A549 treated with AZD9567 at 1 μM for 4 hours (cell line): ENCODE measurements around the gene NR1I3. TPM values are rescaled to one million over a fixed set of nuclear protein-coding genes. Genes with fewer than 3 reads are reported as not detected.

Experiments used
- total RNA-seq: library from RNA; stranded (reverse); fragments of 200-300 nt; extraction: Qiagen RNA extraction; gene quantifications from 5 replicates; pipeline ENCODE4 v1.2.3, GENCODE V29; 2022; ENCODE audit not compliant: insufficient read depth

The NR1I3 gene
- 0.07 TPM in 1 of 5 replicates, not detected in the others for total RNA-seq

GRCh38 chr1:161238039-161238473 lies at the start of gene NR1I3:
Gene NR1I3 (minus strand): TSS chr1:161238203. CDS start chr1:161236565, 1,638 bp downstream.

GRCh38 chr1:161258439-161259344 lies 20.7 kb upstream of the NR1I3 start, which contains the start of gene PCP4L1:
Gene PCP4L1 (plus strand): TSS chr1:161258745. CDS start chr1:161258975, 230 bp downstream.

GRCh38 chr1:161225534-161226319 lies 12.3 kb downstream of the NR1I3 start, which contains the start of gene TOMM40L:
Gene TOMM40L (plus strand): TSS chr1:161226060. CDS start chr1:161226490, 430 bp downstream.

GRCh38 chr1:161215076-161215475 lies 22.9 kb downstream of the NR1I3 start, which contains the start of gene FCER1G:
Gene FCER1G (plus strand): TSS chr1:161215295. CDS start chr1:161215322, 27 bp downstream.

GRCh38 chr1:161201836-161202712 lies 35.9 kb downstream of the NR1I3 start, which contains the start of gene NDUFS2:
Gene NDUFS2 (plus strand): TSS chr1:161202367. CDS start chr1:161202386, 19 bp downstream.

GRCh38 chr1:161198897-161199431 lies 39.0 kb downstream of the NR1I3 start, which contains the start of gene ADAMTS4:
Gene ADAMTS4 (minus strand): TSS chr1:161199054. CDS start chr1:161198627, 427 bp downstream.

Other genes starting within 250 kb of the NR1I3 start
- 42.6 to 53.0 TPM (median 51.4 TPM) in 5 replicates for gene F11R, start 217.1 kb downstream of the NR1I3 start, total RNA-seq
- gene TSTD1, start 199.2 kb downstream of the NR1I3 start, total RNA-seq: 0.21 to 0.50 TPM (median 0.36 TPM) in 4 of 5 replicates, not detected in the other
- gene USF1, start 192.2 kb downstream of the NR1I3 start, total RNA-seq: 44.7 to 50.9 TPM (median 49.1 TPM) in 5 replicates
- gene ARHGAP30, start 168.3 kb downstream of the NR1I3 start, total RNA-seq: 0.05 to 0.11 TPM (median 0.09 TPM) in 4 of 5 replicates, not detected in the other
- gene NECTIN4, start 148.6 kb downstream of the NR1I3 start, total RNA-seq: 0.82 to 1.6 TPM (median 1.5 TPM) in 5 replicates
- gene KLHDC9, start 139.8 kb downstream of the NR1I3 start, total RNA-seq: 1.3 to 3.0 TPM (median 1.7 TPM) in 4 of 5 replicates, not detected in the other
- gene PFDN2, start 120.2 kb downstream of the NR1I3 start, total RNA-seq: 104 to 114 TPM (median 107 TPM) in 5 replicates
- gene NIT1, start 120.1 kb downstream of the NR1I3 start, total RNA-seq: 19.5 to 32.3 TPM (median 30.3 TPM) in 5 replicates
- 26.9 to 31.1 TPM (median 29.9 TPM) in 5 replicates for gene DEDD, start 105.5 kb downstream of the NR1I3 start, total RNA-seq
- gene UFC1, start 84.2 kb downstream of the NR1I3 start, total RNA-seq: 83.6 to 117 TPM (median 85.0 TPM) in 5 replicates
- 20.4 to 25.2 TPM (median 21.7 TPM) in 5 replicates for gene USP21, start 78.7 kb downstream of the NR1I3 start, total RNA-seq
- gene PPOX, start 71.8 kb downstream of the NR1I3 start, total RNA-seq: 13.4 to 18.9 TPM (median 16.2 TPM) in 5 replicates
- gene B4GALT3, start 60.7 kb downstream of the NR1I3 start, total RNA-seq: 20.0 to 28.4 TPM (median 27.3 TPM) in 5 replicates
- gene ADAMTS4, start 39.1 kb downstream of the NR1I3 start, total RNA-seq: 0.01 to 0.03 TPM in 2 of 5 replicates, not detected in the others
- 76.0 to 87.5 TPM (median 80.1 TPM) in 5 replicates for gene NDUFS2, start 35.8 kb downstream of the NR1I3 start, total RNA-seq
- 0.16 to 0.32 TPM (median 0.27 TPM) in 4 of 5 replicates, not detected in the other for gene FCER1G, start 22.9 kb downstream of the NR1I3 start, total RNA-seq
- 32.6 TPM in 1 of 5 replicates, not detected in the others for gene APOA2, start 14.6 kb downstream of the NR1I3 start, total RNA-seq
- 8.5 to 15.8 TPM (median 10.7 TPM) in 5 replicates for gene TOMM40L, start 12.1 kb downstream of the NR1I3 start, total RNA-seq
- gene PCP4L1, start 20.5 kb upstream of the NR1I3 start, total RNA-seq: 0.06 to 0.13 TPM in 2 of 5 replicates, not detected in the others
- gene MPZ, start 71.8 kb upstream of the NR1I3 start, total RNA-seq: 0.18 to 0.26 TPM (median 0.23 TPM) in 4 of 5 replicates, not detected in the other
- gene SDHC, start 76.2 kb upstream of the NR1I3 start, total RNA-seq: 238 to 251 TPM (median 247 TPM) in 5 replicates
- gene CFAP126, start 129.7 kb upstream of the NR1I3 start, total RNA-seq: 0.18 to 0.44 TPM (median 0.26 TPM) in 3 of 5 replicates, not detected in the others